Left renal cortex interstitium (tissue), 4 donors: ENCODE data around the gene SGO2. TPM values are rescaled to one million over a fixed set of nuclear protein-coding genes. Genes with fewer than 3 reads are reported as not detected.
"Not testable (repeated sequence)": the region's sequence is repeated elsewhere in the genome, so short reads cannot be mapped to it uniquely, and the experiment has no call there.

Experiments
- DNase-seq, 4 donors: peaks; one replicate each; pipeline ENCODE4 v3.0.0-alpha.2; 2013; ENCODE audit warnings: low read depth in 4 of 4, low spot score in 2 of 4, missing footprints in 1 of 4
- polyA plus RNA-seq, 4 donors: library from polyadenylated mRNA; unstranded; fragments of 120-200 nt; gene quantifications; one replicate each; pipeline ENCODE4 v1.2.1, GENCODE V29; 2013; ENCODE audit not compliant: insufficient read length in 4 of 4

The SGO2 gene
- polyA plus RNA-seq, 4 donors = 13.4 to 15.0 (median 13.9) TPM

- peak; percentile 50 to 78 (median 68) for DNase-seq
Observed at GRCh38 chr2:200509612-200510433, 16.2 kb upstream of the SGO2 start, which contains the start of gene KCTD18. Gene KCTD18, minus strand, starts transcription at chr2:200510068. Its CDS starts 3,052 bp downstream, at chr2:200507016.

DNA sequence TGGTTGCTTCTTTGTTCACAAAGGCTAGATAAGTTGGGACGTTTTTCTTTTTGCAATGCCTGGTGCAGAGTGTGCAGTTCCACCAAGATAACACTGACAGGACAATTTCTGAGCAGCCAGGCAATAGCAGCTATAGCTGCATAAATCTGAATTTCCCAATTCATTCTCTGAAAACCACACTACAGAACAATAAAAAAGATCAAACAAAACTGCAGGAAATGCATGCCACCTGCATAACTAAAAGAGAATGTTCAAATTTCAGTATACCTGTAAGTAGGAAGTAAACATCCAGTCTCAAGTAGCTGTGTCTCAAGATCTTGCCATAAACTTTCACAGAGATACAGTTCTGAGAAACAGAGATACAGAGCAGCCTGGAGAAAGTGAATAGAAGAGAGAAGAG is 10.9 kb upstream of the SGO2 start:
- no peak for DNase-seq

GRCh38 chr2:200523158-200523557 is 2.8 kb upstream of the SGO2 start:
- DNase-seq = no peak

- DNase-seq = no peak
Observed at GRCh38 chr2:200523604-200524003, 2.4 kb upstream of the SGO2 start.

GRCh38 chr2:200525066-200525465 is 941 bp upstream of the SGO2 start:
- DNase-seq = no peak

GRCh38 chr2:200525551-200525881 is 491 bp upstream of the SGO2 start:
- no peak for DNase-seq

- DNase-seq = no peak
Observed at GRCh38 chr2:200528228-200528627, 2.2 kb downstream of the SGO2 start.

DNA sequence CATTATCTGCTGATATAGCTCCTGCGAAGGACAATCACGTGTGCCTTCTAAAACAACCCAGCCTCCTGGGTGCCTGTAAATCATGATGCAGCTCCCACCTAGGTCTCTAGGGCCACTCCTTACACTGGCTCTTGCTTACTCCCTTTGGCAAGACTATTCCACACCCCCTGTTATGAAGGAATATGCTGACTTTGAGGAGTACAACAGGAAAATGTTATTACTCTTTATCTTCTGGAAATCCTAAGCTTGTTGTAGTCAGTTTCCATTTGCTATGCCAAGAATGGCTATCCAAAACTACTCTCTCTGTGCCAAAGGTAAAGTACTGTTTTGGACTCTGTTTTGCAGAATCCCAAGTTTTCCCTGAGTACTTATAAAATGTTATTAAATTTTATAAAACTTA is 7.7 kb downstream of the SGO2 start:
- no peak for DNase-seq

DNA sequence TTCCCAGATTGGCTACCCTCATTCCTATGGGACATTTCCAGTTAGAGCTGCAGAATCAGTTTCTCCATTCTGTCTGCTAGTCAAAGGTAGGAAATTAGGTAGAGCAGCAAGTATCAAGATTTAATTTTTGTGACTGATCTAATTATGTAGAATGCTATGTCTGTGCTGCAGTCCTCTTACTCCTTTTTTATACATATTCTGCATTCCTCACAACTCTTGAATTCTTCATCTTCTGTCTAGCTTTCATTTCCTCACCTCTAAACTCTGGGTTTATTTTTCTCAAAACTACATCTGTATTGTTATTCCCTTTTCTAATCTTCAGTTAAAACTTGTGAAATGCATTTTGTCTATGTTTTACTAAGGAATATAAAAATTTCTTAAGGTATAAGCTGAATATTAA is 8.6 kb downstream of the SGO2 start:
- no peak for DNase-seq

GRCh38 chr2:200538139-200538538 is 12.1 kb downstream of the SGO2 start:
- DNase-seq = no peak

- no peak for DNase-seq
Observed at GRCh38 chr2:200540793-200541192, 14.8 kb downstream of the SGO2 start.

- not testable (repeated sequence) for DNase-seq
Observed at GRCh38 chr2:200566596-200566995, 40.6 kb downstream of the SGO2 start.

GRCh38 chr2:200567932-200568331 is 41.9 kb downstream of the SGO2 start:
- no peak for DNase-seq

- no peak for DNase-seq
Observed at GRCh38 chr2:200575957-200576356, 50.0 kb downstream of the SGO2 start.

GRCh38 chr2:200577027-200577426 is 51.0 kb downstream of the SGO2 start:
- no peak for DNase-seq

DNA sequence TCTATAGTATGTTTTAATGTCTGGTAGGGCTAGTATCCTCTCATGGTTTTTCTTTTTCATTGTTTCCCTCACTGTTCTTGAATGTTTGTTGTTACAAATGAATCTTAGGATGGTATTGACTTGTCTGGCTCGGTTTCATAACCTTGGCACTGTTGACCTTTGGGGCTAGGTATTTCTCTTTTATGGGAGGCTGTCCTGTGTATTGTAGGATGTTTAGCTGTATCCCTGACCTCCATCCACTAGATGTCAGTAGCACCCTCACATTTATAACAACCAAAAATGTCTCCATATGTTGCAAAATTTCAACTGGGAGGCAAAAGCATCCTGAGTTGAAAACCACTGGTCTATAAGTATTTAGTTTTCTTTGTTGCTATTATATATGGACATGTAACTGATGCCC is 52.8 kb downstream of the SGO2 start:
- DNase-seq = no peak

- DNase-seq = no peak
Observed at GRCh38 chr2:200584639-200585038, 58.6 kb downstream of the SGO2 start.

DNA sequence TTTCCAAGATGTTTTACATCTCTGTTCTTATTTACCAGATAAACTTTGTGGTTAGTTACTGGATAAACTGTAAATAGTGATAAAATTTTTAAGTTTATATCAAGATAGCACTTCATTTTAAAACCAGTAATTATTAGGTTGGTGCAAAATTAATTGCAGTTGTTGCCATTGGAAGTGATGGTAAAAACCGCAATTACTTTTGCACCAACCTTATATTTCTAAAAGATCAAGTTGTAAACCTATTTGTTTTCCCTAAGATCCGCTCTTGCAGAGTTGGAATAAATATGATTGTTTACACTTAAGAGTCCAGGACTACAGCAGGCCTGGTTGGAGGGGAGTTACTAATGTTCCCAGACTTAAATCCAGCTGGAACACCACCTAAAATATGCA is 59.3 kb downstream of the SGO2 start:
- DNase-seq = no peak

GRCh38 chr2:200585730-200586643 is 60.0 kb downstream of the SGO2 start, which contains the start of gene AOX1:
Gene AOX1, plus strand, starts transcription at chr2:200586014. Its CDS starts 95 bp downstream, at chr2:200586109.
- DNase-seq = peak in 3 of 4 donors; percentile 34 to 45 (median 44)

- no peak for DNase-seq
Observed at GRCh38 chr2:200586644-200586975, 60.6 kb downstream of the SGO2 start.

DNA sequence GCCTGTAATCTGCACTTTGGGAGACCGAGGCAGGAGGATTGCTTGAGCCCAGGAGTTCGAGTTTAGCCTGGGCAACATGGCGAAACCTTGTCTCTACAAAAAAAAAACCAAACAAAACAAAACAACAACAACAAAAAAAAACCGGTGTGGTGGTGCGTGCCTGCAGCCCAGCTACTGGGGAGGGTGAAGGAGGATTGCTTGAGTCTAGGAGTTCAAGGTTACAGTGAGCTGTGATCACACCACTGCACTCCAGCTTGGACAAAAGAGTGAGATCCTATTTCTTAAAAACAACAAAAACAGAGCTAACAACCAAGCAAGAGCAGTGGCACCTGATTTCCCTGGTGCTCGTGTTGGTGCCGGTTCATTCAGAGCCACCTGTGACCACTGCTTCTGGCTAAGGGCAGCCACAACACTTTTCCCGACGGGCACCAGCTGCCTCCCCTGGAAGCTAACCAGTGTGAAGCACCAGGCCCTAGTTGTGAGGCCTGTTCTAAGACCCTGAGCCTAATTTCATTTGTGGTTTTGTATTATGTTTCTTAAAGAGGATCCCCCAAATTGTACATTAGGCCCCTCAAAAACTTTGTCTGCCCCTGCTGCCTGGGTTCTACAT is 61.1 kb downstream of the SGO2 start:
- no peak for DNase-seq
